Epithelial cell of proximal tubule (primary cell): Measurements from ENCODE around the gene SLC44A1. TPM values are rescaled to one million over a fixed set of nuclear protein-coding genes. Genes with fewer than 3 reads are reported as not detected.

Experiments used
- DNase-seq: peaks from one replicate; pipeline ENCODE4 v3.0.0-alpha.2; 2011; ENCODE audit warnings: low read depth
- H3K4me3 ChIP-seq: 2 replicates; pipeline ENCODE4 v1.5.1; 2011; ENCODE audit warnings: low read depth, mild to moderate bottlenecking, low read length
- total RNA-seq: library from RNA; depleted of rRNA; stranded (reverse); fragments of >200 nt; gene quantifications from 2 replicates; pipeline ENCODE4 v1.2.3, GENCODE V29; 2015
- TF ChIP-seq, protein P1 (sequence below): conservative IDR thresholded peaks from 2 replicates; pipeline ENCODE4 v1.5.1; 2012; ENCODE audit warnings: low read depth, mild to moderate bottlenecking, low read length

The SLC44A1 gene
- total RNA-seq, 1 donor from 2014 or later, result 21.2 TPM

DNA sequence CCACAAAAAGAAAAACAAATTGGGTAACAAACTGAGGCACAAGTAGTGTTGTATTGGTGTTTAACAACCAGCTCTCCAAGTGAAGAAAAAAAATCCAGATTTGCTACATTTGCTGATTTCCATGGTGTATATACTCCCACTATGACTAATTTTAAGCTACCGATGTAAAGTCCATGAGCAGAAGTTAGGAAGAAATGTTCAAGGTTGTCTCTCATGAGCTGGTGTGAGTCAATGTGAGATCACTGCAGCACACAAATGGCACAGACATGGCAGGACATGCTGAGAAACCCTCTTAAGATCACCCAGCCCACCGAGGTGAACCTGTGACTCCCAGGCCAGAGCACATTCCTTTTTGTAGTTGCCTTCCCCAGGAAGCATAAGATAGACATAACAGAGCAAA lies 36.2 kb downstream of the SLC44A1 start:
- no peak overlapping the region for H3K4me3 ChIP-seq
- no peak for DNase-seq
- TF ChIP-seq, protein P1, sequence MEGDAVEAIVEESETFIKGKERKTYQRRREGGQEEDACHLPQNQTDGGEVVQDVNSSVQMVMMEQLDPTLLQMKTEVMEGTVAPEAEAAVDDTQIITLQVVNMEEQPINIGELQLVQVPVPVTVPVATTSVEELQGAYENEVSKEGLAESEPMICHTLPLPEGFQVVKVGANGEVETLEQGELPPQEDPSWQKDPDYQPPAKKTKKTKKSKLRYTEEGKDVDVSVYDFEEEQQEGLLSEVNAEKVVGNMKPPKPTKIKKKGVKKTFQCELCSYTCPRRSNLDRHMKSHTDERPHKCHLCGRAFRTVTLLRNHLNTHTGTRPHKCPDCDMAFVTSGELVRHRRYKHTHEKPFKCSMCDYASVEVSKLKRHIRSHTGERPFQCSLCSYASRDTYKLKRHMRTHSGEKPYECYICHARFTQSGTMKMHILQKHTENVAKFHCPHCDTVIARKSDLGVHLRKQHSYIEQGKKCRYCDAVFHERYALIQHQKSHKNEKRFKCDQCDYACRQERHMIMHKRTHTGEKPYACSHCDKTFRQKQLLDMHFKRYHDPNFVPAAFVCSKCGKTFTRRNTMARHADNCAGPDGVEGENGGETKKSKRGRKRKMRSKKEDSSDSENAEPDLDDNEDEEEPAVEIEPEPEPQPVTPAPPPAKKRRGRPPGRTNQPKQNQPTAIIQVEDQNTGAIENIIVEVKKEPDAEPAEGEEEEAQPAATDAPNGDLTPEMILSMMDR, result no peak

DNA sequence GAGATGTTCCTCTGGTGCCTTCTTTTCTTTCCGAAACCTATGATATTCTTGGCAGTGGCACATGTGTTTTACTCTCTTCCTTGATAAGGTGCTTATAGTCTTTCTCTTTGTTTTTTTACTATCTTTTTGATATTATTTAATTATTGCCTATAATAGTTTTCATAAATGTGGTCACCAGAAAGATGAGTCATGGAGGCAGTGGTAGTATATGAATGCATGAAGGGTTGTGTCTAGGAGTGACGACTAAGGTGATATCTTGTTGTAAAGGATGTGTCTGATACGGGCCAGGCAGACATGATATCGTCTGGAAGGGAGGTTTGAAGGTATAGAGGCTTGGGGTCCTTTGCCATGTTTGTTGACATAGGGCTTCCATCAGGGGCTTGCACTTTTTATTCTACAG lies 36.8 kb downstream of the SLC44A1 start:
- DNase-seq, result no peak
- no peak overlapping the region for H3K4me3 ChIP-seq
- TF ChIP-seq, protein P1, result no peak

DNA sequence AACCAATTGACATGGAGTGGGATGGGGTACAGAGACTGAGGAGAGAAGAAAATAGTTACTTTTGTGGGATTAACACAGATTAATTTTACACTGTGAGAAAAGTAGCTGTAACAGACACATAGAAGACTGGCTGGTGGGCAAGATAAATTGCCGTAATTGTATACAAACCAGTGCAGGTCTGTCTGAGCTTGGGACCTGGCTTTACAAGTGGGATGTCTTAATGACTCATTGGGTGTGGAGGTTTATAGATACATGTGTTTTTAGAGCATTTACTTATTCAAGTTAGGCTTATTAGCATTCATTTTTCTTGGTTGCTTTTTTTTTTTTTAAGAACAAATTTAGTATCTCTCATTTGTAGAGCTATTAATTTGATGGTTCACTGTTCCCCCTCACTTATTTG lies 37.5 kb downstream of the SLC44A1 start:
- H3K4me3 ChIP-seq, result no peak overlapping the region
- no peak for DNase-seq
- TF ChIP-seq, protein P1, result no peak

DNA sequence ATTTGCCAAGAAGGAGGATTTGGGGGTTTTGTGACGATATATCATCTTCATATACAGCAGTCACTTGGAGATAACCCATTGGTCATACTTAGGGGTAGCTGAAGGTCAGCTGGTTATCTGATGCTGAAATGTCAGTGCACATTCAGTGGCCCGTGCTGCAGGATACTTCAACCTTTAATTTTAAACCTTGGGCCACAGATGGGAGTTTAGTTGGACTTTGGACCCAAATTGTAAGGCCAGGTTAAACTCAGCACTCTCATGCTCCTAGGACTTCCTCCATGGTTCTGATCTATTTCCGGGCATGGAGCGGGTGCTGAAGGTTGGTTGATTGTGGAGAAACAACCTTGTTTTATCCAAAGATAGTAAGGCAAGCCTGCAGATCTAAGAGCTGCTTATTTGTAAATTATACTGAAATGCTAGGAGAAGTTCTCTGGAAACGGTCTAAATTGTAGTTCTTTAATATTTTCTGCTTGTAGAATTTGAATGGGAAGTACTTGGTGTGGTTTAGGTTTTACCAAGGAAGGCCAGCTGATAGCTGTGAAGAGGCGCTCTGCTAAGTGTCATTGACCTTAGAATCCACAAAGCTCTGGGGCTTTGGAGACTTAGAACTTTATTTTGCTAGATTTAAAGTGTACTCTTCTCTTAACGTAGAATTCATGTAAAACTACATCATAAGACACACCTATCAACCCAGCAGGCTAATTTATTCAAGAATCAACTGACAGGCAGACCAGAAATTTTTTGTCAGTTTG lies 38.6 kb downstream of the SLC44A1 start:
- DNase-seq, result no peak
- H3K4me3 ChIP-seq, result no peak overlapping the region
- TF ChIP-seq, protein P1, result no peak

DNA sequence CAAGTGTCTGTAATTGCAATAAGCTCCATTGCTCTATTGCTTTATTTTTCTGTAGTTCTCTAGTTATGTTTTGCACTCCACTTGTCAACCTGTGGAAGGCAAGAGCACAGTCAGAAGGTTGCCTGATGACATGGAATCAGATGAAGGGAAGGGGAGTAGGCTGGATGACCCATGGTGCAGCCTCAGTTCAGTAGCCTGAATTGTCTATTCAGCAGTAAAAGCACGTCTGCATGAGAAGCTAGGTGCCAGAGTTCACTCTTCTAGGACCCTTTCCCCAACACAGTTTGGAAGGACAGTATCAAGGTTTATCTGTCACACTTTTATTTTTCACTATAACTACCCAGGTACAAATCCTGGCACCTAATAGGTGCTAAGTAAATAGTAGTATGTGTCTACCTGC lies 39.3 kb downstream of the SLC44A1 start:
- DNase-seq, result no peak
- H3K4me3 ChIP-seq, result no peak overlapping the region
- TF ChIP-seq, protein P1, result no peak

DNA sequence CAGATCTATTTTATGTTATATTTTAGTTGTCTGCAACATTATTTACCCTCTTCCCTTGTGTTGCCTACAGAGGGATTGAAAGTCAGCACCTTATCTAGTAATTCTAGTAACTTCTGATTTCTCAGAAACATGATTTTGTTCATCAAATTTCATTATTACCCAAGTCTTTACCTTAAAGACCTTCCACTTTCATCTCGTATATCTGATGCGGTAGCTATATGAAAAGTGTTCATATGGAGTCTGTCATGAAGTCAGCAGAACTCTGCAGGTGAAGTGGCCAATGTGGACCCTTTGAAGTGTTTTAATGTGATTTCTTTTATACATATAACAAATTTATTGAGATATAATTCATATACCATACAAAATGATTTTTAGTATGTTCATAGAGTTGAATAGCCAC lies 40.0 kb downstream of the SLC44A1 start:
- no peak for DNase-seq
- H3K4me3 ChIP-seq, result no peak overlapping the region
- TF ChIP-seq, protein P1, result no peak

DNA sequence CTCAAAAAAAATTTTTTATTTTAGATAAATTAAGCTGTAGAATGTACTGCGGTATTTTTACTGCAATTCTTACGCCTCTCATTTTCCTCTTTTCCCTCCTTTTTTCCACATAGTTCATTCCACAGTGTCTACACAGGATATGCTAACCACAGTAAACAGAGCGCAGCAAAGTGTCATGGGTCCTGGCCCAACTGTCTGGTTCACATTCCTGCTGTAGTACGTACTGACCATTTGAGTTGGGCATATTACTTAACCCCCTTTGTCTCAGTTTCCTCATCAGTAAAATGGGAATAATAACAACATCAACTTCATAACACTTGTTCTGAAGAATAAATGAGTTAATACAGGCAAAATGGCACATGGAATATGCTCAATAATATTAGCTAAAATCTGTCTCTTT lies 41.6 kb downstream of the SLC44A1 start:
- no peak for DNase-seq
- TF ChIP-seq, protein P1, result no peak
- no peak overlapping the region for H3K4me3 ChIP-seq
